Glutamatergic neuron (in vitro differentiated cells): Measurements from ENCODE around the gene PSTPIP2. TPM values are rescaled to one million over a fixed set of nuclear protein-coding genes. Genes with fewer than 3 reads are reported as not detected.

ENCODE experiments used
- DNase-seq: peaks from one replicate; pipeline ENCODE4 v3.0.0; 2022
- H3K27ac Mint-ChIP-seq: one replicate; pipeline ENCODE4 v1.8.0; 2020; ENCODE audit warnings: mild to moderate bottlenecking, mixed read lengths, inconsistent platforms; ENCODE audit not compliant: unreplicated experiment
- H3K27me3 Mint-ChIP-seq: one replicate; pipeline ENCODE4 v1.8.0; 2020; ENCODE audit warnings: mild to moderate bottlenecking, moderate library complexity, mixed read lengths, inconsistent platforms; ENCODE audit not compliant: unreplicated experiment
- H3K36me3 Mint-ChIP-seq: one replicate; pipeline ENCODE4 v1.8.0; 2020; ENCODE audit warnings: mild to moderate bottlenecking, mixed read lengths, inconsistent platforms; ENCODE audit not compliant: unreplicated experiment
- H3K4me1 Mint-ChIP-seq: one replicate; pipeline ENCODE4 v1.8.0; 2020; ENCODE audit warnings: mild to moderate bottlenecking, low read depth, mixed read lengths, inconsistent platforms; ENCODE audit not compliant: unreplicated experiment
- H3K4me3 Mint-ChIP-seq: one replicate; pipeline ENCODE4 v1.8.0; 2020; ENCODE audit warnings: mild to moderate bottlenecking, mixed read lengths, inconsistent platforms; ENCODE audit not compliant: unreplicated experiment
- H3K9me3 Mint-ChIP-seq: one replicate; pipeline ENCODE4 v1.8.0; 2020; ENCODE audit warnings: mild to moderate bottlenecking, moderate library complexity, mixed read lengths, inconsistent platforms; ENCODE audit not compliant: unreplicated experiment
- total RNA-seq: library from RNA; stranded (reverse); fragmentation: NEBNext Ultra II Directional; extraction: Animal tissue kit (Norgen Biotek cat#: 25700); gene quantifications from one replicate; pipeline ENCODE4 v1.2.1, GENCODE V29; 2021; ENCODE audit not compliant: unreplicated experiment
- TF ChIP-seq, protein P1 (sequence below): fragments of 200-600 bp; sonication (generic); IDR thresholded peaks from one replicate; pipeline ENCODE4 v1.5.0; 2021; ENCODE audit not compliant: partially characterized antibody, unreplicated experiment

The PSTPIP2 gene
- total RNA-seq, 1 donor from 2014 or later: 0.20 TPM

DNA sequence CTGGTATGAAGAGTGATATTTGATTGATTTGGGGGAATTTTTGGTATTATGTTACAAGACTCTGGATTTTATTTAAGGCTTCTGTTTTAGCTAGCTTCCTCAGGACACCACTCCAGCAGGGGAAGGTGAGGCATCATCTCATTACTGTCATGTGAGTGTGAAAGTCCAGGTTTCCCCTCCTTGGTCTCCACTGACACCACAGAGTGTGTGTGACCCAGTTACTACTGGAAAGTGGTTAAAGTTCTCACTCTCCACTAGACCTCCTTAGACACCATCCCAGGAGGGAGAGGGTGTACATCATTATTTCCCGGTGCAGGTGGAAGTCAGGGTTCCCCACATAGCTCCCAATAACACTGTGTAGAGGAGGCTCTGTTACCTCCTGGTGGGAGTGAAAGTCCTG lies 69.1 kb downstream of the PSTPIP2 start:
- no peak for DNase-seq
- Mint-ChIP-seq H3K27me3 (no peaks in the 10 kb centered on the region), H3K36me3 (no peaks in the 10 kb centered on the region), H3K4me3 (no peak overlapping the region), H3K27ac (no peak overlapping the region), H3K9me3 (no peaks in the 10 kb centered on the region), H3K4me1 (no peaks in the 10 kb centered on the region)
- TF ChIP-seq, protein P1, sequence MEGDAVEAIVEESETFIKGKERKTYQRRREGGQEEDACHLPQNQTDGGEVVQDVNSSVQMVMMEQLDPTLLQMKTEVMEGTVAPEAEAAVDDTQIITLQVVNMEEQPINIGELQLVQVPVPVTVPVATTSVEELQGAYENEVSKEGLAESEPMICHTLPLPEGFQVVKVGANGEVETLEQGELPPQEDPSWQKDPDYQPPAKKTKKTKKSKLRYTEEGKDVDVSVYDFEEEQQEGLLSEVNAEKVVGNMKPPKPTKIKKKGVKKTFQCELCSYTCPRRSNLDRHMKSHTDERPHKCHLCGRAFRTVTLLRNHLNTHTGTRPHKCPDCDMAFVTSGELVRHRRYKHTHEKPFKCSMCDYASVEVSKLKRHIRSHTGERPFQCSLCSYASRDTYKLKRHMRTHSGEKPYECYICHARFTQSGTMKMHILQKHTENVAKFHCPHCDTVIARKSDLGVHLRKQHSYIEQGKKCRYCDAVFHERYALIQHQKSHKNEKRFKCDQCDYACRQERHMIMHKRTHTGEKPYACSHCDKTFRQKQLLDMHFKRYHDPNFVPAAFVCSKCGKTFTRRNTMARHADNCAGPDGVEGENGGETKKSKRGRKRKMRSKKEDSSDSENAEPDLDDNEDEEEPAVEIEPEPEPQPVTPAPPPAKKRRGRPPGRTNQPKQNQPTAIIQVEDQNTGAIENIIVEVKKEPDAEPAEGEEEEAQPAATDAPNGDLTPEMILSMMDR: no peak

DNA sequence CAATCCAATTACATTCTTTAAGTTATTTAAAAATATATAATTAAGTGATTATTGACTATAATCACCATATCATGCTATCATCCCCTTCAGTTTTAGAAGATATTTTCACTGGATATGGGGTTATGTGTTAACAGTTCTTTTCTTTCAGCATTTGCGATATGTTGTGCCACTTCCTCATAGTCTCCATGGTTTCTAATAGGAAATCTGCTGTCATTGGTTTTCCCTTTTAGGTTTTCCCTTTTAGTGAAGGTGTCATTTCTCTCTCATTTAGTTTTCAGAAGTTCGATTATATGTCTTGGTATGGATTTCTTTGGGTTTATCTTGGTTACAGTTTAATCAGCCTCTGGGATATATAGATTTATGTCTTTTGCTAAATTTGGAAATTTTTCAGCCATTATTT lies 70.2 kb downstream of the PSTPIP2 start:
- TF ChIP-seq, protein P1: no peak
- no peak overlapping the region for H3K4me3 Mint-ChIP-seq
- no peaks in the 10 kb centered on the region for H3K9me3 Mint-ChIP-seq
- no peak for DNase-seq
- no peaks in the 10 kb centered on the region for H3K27me3 Mint-ChIP-seq
- H3K36me3 Mint-ChIP-seq: no peaks in the 10 kb centered on the region
- H3K4me1 Mint-ChIP-seq: no peaks in the 10 kb centered on the region
- H3K27ac Mint-ChIP-seq: no peak overlapping the region

DNA sequence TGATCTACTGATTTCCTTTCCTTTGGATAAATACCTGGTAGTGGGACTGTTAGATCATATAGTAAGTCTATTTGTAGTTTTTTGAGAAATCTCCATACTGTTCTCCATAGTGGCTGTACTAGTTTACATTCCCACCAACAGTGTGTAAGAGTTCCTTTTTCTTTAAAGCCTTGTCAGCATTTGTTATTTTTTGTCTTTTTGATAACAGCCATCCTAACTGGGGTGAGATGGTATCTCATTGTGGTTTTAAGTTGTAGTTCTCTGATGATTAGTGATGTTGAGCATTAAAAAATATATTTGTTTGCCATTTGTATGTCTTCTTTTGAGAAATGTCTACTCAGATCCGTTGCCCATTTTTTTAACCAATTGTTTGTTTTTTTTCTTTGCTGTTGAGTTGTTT lies 71.0 kb downstream of the PSTPIP2 start:
- no peaks in the 10 kb centered on the region for H3K4me1 Mint-ChIP-seq

DNA sequence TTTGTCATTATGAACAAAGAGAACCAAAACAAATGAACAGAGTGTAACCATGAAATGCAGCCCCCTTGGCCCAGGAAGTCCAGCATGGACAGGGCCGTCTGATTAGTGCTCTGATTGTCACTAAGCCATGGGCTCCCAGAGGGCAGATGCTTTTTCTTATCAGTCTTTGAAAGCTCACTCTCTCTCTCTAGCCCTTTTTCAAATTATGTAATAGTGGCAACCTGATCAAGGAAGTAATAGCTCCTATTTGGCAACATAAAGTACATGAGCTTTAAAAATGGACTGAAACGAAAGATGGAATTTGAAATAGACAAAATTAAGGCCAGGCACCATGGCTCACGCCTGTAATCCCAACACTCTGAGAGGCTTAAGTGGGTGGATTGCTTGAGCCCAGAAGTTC lies 72.5 kb downstream of the PSTPIP2 start:
- H3K36me3 Mint-ChIP-seq: no peaks in the 10 kb centered on the region
- H3K27me3 Mint-ChIP-seq: no peaks in the 10 kb centered on the region
- DNase-seq: no peak
- H3K4me1 Mint-ChIP-seq: no peaks in the 10 kb centered on the region
- no peak overlapping the region for H3K27ac Mint-ChIP-seq
- no peaks in the 10 kb centered on the region for H3K9me3 Mint-ChIP-seq
- no peak overlapping the region for H3K4me3 Mint-ChIP-seq
- TF ChIP-seq, protein P1: no peak

More for the DNA sequence above, 71.0 kb downstream of the PSTPIP2 start:
- no peak for DNase-seq
- TF ChIP-seq, protein P1: no peak
- H3K27me3 Mint-ChIP-seq: no peaks in the 10 kb centered on the region
- H3K27ac Mint-ChIP-seq: no peak overlapping the region
- H3K36me3 Mint-ChIP-seq: no peaks in the 10 kb centered on the region
- H3K9me3 Mint-ChIP-seq: no peaks in the 10 kb centered on the region
- no peak overlapping the region for H3K4me3 Mint-ChIP-seq

DNA sequence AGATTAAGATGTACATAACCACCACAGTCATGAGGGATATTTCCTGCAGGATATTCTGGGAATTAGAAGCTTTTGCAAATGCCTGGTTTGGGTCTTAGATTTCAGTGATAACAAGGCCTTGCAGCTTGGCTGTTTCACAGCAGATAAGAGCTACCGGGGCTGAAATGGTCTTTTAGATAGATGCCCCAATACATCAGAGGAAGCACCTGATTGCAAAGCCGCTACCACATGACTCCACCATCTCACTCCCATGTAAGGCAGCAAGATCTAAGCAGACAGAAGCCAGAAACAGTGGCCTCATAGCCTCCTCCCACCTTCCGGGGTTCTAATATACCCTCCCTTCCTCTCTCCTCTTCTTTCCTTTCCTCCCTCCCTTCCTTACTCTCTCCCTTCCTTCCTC lies 73.8 kb downstream of the PSTPIP2 start:
- Mint-ChIP-seq H3K4me1 (no peaks in the 10 kb centered on the region), H3K4me3 (no peak overlapping the region), H3K27me3 (no peaks in the 10 kb centered on the region), H3K9me3 (no peaks in the 10 kb centered on the region), H3K27ac (no peak overlapping the region), H3K36me3 (no peaks in the 10 kb centered on the region)
- DNase-seq: no peak
- TF ChIP-seq, protein P1: no peak
